Measurements from ENCODE around the gene SLFN5.

DNA sequence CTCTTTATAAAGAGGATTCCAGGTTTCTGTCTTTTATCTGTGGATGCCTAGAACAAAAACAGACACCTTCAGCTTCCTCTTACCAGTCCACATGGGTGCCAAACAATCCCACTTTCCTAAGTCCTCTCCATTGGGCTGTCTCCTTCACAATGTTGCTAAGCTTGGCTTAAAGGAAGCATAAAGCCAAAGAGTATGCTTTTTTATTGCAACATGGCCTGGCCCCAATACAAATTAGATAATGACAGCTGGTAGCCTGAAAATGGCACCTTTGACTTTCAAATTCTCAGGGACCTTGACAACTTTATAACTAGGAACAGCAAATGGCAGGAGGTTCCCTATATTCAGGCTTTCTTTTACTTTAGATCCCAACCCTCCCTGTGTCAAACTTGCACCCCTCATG, 55.8 kb downstream of the SLFN5 start:
- TF ChIP-seq, protein P1, sequence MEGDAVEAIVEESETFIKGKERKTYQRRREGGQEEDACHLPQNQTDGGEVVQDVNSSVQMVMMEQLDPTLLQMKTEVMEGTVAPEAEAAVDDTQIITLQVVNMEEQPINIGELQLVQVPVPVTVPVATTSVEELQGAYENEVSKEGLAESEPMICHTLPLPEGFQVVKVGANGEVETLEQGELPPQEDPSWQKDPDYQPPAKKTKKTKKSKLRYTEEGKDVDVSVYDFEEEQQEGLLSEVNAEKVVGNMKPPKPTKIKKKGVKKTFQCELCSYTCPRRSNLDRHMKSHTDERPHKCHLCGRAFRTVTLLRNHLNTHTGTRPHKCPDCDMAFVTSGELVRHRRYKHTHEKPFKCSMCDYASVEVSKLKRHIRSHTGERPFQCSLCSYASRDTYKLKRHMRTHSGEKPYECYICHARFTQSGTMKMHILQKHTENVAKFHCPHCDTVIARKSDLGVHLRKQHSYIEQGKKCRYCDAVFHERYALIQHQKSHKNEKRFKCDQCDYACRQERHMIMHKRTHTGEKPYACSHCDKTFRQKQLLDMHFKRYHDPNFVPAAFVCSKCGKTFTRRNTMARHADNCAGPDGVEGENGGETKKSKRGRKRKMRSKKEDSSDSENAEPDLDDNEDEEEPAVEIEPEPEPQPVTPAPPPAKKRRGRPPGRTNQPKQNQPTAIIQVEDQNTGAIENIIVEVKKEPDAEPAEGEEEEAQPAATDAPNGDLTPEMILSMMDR (IDR thresholded peaks at IDR 0.05): no peak
- TF ChIP-seq POLR2A (IDR thresholded peaks at IDR 0.05): no peak

All from esophagus squamous epithelium (tissue), 4 donors.